ENCODE results near the gene CDS1.
"Not testable (repeated sequence)": the region's sequence is repeated elsewhere in the genome, so short reads cannot be mapped to it uniquely, and the experiment has no call there.

The CDS1 gene

DNA sequence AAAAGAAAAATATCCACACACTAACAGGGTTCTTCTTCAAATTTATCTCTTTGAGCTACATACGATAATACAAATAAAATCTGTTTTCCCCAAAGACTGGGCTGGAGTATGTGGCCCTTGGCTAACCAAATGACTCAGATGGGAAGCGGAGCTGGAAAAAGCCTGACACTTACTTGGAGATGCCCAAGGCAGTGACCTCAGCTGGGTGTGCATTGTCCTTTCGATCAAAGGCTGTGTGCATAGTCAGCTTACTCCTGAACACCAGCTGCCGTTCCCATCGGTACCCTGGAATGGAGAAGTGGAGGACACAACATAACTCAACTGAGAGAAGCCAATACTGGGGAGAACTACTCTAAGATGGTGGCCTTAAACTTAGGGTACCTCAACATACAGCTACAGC, 95.1 kb downstream of the CDS1 start:
- DNase-seq = no peak

DNA sequence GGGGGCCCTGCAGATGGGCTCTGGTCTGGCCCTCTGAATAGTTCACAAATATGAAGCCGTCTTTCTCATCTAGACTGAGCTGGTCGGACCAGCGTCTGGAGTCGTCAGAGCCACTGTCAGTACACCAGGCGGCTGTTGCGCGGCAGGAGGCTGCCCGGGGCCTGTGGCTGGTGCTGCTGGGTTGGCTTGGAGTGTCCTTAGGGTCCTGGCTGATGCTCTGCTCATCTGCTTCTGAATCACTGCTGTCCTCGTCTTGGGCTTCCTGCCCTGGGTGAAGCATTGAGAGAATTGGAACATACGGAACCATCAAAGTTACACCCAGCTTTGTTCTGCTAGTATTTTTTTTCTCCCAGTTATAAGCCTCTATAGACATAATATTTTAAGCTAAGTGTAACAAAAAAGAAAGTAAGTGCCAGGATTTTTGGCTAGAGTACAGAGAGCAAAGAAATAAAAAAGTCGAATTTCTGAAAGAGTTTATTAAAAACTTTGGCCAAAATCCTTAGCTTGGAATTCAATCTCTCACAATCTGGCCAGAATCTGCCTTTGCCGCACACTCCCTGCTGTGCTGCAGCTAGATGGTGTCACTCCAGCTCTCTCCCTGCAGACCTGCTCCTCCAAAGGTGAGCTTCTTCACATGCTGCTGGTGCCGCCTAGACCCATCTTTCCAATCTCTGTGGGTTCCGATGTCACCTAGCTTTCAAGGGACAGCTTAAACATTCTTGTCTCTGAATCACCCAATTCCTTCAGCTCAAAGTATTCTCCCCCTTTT, 96.2 kb downstream of the CDS1 start:
- DNase-seq = no peak

DNA sequence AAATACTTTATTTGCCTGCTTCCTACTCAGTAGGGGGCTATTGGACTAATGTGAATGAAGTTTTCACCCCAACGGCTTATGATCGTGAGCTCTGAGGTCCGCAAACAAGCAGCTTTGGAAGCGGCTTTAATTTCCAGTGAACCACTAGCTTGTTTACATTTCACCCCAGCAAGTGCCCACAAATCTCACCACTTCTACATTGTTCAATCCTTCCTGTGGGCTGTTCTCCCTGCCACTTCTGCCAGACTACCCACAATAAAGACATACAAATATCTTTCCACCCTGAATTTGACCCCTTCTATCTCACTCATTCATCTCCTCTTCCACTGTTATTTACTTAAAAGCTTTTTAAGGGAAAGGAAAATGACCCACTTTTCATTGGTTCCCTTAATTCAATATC, 98.0 kb downstream of the CDS1 start:
- no peak for DNase-seq

DNA sequence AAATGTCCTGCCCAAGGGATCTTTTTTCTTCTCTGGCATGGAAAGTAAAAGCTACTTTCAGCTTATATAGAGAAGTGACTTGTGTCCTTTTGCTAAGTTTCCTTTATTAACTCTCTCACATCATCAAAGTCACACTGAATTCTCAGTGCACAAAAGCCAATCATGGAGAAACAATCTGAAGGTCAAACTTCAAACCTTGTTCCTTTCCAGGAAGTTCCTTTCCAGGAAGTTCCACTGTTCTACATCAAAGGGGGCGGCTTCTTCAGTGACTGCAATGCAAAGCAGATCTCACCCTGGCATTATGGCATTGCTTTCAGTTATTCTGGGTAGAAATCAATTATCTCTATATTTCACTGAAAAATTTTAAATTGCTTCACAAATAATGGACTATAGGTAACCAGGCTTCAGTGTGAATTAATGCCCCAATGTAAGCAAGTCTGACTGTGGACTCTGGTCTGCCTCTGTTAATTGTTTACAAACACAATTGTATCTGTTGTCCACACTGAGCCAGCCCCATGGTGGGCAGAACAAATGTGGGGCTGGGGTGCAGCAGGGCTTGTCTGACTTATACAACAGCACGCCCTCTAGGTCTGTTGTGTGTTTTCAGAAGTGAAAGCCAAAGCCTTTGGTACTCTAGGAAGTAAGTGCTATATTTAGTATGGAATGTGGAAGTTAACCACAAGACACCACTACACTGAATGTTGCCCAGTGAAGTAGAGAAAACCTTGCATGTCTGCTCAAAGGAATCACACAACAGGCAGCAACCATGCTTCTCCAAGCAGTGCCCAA, 98.8 kb downstream of the CDS1 start:
- no peak for DNase-seq

DNA sequence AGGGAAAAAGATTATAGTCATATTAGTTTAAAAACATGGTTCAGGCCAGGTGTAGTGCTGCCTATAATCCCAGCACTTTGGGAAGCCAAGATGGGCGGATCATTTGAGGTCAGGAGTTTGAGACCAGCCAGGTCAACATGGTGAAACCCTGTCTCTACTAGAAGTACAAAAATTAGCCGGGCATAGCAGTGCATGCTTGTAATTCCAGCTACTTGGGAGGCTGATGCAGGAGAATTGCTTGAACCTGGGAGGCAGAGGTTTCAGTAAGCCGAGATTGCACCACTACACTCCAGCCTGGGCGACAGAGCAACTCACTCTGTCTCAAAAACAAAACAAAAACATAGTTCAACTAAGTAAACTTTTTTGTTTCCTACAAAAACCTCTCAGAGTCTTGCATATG, 99.7 kb downstream of the CDS1 start:
- DNase-seq = not testable (repeated sequence)

DNA sequence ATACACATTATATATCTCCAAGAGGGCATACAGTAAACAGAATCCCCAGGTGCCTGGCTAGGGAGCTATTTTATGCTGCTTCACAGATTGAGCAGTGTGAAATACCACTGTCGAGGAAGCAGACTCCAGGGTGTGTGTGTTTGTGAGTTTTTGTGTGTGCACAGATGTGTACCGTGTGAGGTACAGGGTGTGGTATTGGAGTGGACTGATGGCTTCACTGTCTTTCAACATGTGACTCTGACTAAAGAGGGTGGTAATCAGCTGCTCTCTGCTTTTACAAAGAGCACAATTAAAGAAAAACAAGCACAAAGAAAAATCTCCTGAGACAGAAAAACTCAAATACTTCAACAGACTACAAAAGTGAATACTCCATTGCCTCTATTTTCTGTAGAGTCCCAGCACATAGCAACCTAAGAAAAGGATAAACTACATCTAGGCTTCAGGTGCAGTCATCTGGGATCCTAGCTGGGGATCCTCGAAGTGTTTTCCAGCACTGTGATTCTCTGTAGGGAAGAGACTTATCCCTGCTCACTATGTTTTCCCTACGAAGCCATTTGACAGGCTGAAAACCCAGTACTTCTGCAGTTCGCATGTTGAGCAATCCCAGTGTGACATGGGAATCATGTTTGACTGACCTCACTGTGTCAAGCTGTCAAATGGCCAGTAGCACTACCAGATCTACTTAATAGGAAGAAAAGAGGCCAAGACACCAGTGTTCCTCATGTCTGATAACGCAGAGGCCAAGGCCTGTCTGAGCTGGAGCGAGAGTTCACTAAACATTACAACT, 100.3 kb downstream of the CDS1 start:
- DNase-seq = no peak

DNA sequence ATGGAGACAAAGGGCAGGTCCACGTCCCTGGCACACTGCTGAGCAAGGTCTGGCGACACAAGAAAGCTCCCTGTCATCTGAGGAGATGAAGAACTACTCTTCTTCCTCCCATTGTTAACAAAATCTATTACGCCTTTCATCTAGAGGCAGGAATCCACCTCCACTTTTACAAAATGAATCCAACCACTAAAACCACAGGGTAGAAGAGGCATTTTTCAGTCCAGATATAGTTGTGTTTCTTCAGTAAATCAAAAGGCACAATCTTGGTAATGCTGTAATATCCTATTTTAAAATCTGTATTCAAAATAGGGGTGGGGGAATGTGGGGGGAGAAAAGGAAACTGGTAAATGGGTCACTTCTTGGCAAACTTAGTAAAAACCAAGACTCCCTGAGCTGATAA, 101.4 kb downstream of the CDS1 start:
- DNase-seq = no peak

DNA sequence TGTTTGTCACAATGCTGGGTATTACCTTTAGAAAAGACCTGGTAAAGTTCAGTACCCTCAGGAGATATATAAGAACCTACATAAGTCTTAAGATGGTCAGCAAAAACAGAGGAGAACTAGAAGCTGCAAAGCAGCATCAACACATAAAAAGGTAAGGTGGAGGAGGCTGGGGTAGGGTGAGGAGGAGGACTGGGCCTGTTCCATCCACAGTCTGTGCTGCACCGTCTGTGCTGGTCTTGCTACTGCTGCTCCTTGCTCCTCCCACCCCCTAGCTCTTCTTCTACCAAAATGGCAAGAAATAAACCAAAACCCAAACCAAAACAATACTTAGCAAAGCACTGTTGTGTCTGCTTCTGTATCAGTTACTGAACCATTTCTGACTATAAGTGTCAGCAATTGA, 102.2 kb downstream of the CDS1 start:
- DNase-seq = no peak

DNA sequence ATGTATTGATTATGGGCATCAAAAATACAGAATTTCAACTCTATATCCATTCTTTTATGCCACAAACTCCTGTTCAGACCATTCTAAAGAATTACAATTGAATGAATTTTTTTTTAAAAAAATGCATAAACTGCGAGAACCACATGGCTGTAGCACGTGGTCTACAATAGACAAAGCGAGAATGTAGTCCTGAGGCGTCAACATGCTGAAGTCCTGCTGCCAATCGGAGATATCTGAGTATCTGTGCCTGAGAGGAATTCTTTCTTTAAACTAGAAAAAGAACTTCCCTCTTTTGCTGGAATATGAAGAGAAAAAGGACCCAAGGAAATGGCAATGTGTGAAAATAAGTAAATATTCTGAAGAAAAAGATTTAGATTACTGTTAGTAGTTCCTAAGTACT, 105.7 kb downstream of the CDS1 start:
- DNase-seq = no peak

DNA sequence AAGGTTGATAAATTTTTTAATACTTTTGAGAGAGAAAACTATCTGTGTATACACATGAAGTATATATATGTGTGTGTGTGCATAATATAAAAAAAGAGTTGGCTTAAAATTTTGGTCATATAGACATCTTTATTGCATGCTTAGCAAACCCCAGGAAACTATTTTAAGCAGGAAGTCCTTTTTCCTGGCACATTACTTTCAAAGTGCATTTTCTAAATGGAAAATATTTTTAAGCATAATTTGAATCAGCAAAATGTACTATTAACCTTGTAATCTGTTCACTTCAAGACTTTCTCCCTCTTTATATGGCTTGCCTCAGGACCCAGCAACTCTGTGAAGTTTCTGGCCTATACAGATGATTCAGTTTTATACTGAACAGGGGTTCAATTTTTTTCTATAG, 106.3 kb downstream of the CDS1 start:
- no peak for DNase-seq

DNA sequence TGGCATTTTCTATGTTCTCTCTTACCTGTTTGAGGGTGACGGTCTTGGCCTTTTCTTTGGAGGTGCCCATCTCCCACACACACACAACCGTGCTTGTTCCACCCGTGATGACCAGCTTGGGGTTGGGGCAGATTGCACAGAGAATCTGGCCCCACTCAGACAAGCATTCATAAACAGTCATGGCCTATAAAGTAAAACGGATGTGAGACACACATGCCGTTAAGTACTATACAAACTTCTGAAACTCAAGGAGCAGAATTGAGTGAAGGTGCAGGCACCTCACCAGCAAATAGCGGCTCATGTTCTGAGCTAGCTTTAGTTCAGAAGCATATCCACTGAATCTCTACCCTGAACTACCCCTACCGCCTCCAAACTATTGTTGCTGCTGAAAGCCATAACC, 107.6 kb downstream of the CDS1 start:
- no peak for DNase-seq

DNA sequence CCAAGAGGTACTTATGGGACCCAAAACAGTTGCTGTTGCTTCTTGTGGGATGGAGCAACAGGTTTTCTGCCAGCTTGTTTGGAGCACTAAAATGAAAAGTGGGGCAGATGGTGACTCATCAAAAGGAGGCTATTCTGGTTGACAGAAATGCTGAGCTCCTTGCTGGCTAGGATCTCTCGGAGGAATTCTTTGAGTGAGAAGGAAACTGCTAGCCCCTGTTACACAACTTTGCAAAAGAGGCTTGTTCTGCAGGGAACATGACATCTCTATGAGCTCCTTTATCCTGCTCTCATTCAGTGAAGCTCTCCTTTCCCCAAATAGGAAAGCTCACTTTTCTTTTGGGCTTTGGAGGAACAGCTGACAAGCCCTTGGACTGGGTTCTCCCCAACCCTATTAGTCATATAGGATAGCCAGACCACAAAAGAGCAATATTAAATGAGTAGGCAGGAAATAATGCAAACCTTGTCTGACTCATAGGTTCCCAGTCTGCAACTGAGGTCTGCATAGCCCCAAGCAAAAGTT, 108.3 kb downstream of the CDS1 start:
- DNase-seq = no peak

DNA sequence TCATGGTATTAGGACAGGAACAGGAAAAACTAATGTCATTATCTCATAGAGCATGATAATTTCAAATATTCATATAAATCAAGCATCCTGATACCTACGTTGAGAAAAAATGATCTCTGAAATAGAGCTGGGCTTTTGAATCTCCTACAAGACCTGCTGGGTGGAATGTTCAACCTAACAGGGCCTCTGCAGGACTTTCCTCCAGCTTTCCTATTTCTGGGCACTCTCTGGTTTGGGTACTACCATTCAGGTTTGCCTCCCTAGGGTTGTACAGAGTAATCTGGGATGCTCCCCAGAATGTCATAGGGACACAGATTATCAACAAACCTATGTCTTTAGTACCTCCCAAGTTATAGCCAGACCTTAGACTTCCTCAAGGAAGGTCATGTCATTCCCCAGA, 108.9 kb downstream of the CDS1 start:
- no peak for DNase-seq

DNA sequence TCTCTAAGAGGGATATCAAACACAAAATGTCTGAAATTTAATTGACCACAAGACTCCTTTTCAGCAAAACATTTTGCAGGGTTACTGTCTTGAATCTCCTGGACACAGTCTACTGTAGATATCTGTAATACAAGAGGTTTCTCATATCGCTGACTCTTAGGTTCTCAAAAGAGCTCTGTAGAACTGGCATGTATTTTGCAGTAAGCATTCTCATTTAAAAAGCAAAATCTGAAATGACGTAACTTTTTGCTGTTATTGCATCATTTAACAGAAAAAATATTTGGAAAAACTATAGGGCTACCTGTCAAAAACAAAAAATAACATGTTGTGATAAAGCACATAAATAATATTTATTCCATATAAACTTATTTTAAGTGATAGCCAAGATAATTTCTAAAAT, 114.2 kb downstream of the CDS1 start:
- DNase-seq = no peak

DNA sequence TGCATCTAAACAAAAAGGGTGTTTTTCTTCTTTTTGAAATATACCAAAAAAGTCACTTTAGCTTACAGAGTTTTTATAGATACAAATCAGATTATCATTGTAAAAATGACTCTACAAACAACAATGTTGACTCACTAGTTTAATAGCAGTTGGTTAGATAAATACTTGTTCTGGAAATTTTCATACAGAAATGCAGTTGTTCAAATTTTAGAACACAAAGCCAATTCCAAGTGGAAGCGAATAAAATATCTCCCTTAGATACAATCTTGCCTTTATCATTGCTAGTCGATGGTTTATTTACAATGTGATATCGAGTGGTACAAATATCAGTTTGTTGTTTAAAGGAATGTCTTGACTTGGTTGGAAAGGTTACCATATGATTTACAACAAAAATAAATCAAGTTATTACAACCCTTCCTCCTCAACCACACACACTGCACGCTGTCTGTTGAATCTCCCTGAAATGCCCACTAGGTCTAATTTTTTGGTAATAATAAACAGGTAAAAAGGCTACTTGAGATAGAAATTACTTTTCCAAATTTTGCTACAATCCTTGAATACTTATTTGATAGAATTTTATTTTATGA, 114.8 kb downstream of the CDS1 start:
- DNase-seq = no peak

DNA sequence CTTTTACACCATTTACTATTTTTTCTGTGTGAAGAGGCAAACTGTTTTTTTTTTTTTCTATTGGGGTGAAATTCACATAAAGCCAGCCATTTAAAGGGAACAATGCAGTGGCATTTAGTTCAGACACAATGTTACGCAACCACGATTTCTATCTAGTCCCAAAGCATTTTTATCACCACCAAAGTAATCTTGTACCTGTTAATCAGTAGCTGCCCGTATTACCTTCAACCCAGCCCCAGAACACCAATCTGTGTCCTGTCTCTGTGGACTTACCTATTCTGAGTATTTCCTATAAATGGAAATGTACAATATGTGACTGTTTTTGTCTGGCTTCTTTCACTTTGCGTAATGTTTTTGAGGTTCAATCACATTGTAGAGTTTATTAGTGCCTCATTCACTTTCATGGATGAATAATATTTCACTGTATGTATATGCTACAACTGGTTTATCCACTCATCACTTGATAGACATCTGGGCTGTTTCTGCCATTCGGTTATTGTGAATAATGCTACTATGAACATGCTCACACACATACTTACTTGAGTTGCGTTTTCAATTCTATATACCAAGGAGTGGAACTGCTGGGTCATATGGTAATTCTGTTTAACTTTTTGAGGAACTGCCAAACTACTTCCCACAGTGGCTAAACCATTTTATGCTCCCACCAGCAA, 116.2 kb downstream of the CDS1 start:
- DNase-seq = no peak

Measured in CD4-positive, alpha-beta T cell treated with Interleukin-6 for 4 hours (primary cell).